ENCODE results near the gene ATG9B. TPM values are rescaled to one million over a fixed set of nuclear protein-coding genes. Genes with fewer than 3 reads are reported as not detected.

The ATG9B gene
- total RNA-seq, 1 experiment from 2014 or later, result 2.1 TPM

Other genes with a start within 250 kb of the ATG9B start
- 0.42 TPM for gene TMEM176B, start 224.1 kb downstream of the ATG9B start, total RNA-seq (2021; ENCODE audit: unreplicated experiment)
- gene TMEM176A, start 223.7 kb downstream of the ATG9B start, total RNA-seq (2021; ENCODE audit: unreplicated experiment), result not detected
- 0.37 TPM for gene AOC1, start 172.0 kb downstream of the ATG9B start, total RNA-seq (2021; ENCODE audit: unreplicated experiment)
- gene KCNH2, start 46.2 kb downstream of the ATG9B start, total RNA-seq (2021; ENCODE audit: unreplicated experiment), result 9.7 TPM
- gene NOS3, start 33.5 kb downstream of the ATG9B start, total RNA-seq (2021; ENCODE audit: unreplicated experiment), result 35.8 TPM
- 55.2 TPM for gene ABCB8, start 4.0 kb upstream of the ATG9B start, total RNA-seq (2021; ENCODE audit: unreplicated experiment)
- 4.4 TPM for gene ASIC3, start 24.0 kb upstream of the ATG9B start, total RNA-seq (2021; ENCODE audit: unreplicated experiment)
- gene CDK5, start 33.4 kb upstream of the ATG9B start, total RNA-seq (2021; ENCODE audit: unreplicated experiment), result 19.8 TPM
- gene SLC4A2, start 35.1 kb upstream of the ATG9B start, total RNA-seq (2021; ENCODE audit: unreplicated experiment), result 240 TPM
- 86.4 TPM for gene FASTK, start 56.3 kb upstream of the ATG9B start, total RNA-seq (2021; ENCODE audit: unreplicated experiment)
- 75.8 TPM for gene TMUB1, start 59.0 kb upstream of the ATG9B start, total RNA-seq (2021; ENCODE audit: unreplicated experiment)
- gene AGAP3, start 62.0 kb upstream of the ATG9B start, total RNA-seq (2021; ENCODE audit: unreplicated experiment), result 126 TPM
- gene GBX1, start 143.2 kb upstream of the ATG9B start, total RNA-seq (2021; ENCODE audit: unreplicated experiment), result 0.86 TPM
- not detected for gene ASB10, start 162.8 kb upstream of the ATG9B start, total RNA-seq (2021; ENCODE audit: unreplicated experiment)
- gene H2BK1, start 186.0 kb upstream of the ATG9B start, total RNA-seq (2021; ENCODE audit: unreplicated experiment), result 0.69 TPM
- gene ABCF2, start 202.7 kb upstream of the ATG9B start, total RNA-seq (2021; ENCODE audit: unreplicated experiment), result 63.7 TPM
- 19.5 TPM for gene CHPF2, start 208.0 kb upstream of the ATG9B start, total RNA-seq (2021; ENCODE audit: unreplicated experiment)
- 30.3 TPM for gene SMARCD3, start 224.2 kb upstream of the ATG9B start, total RNA-seq (2021; ENCODE audit: unreplicated experiment)